Nephron (organoid): ENCODE results near the gene COPS7A.
A peak's percentile ranks its signal among the peaks of the same experiment; 100 is the strongest.

Source experiments
- H3K27ac Mint-ChIP-seq, 3 experiments: 2 replicates each; pipeline ENCODE4 v1.8.0; 2020; ENCODE audit warnings: mixed read lengths in 3 of 3, mild to moderate bottlenecking in 2 of 3, moderate library complexity in 1 of 3
- H3K27me3 Mint-ChIP-seq: 2 replicates; pipeline ENCODE4 v1.8.0; 2021; ENCODE audit warnings: low read depth, mild to moderate bottlenecking, moderate library complexity, mixed read lengths
- H3K36me3 Mint-ChIP-seq: 2 replicates; pipeline ENCODE4 v1.8.0; 2020; ENCODE audit warnings: low read depth, mixed read lengths
- H3K4me1 Mint-ChIP-seq: 2 replicates; pipeline ENCODE4 v1.8.0; 2020; ENCODE audit warnings: mixed read lengths
- H3K4me3 Mint-ChIP-seq, 3 experiments: 2 replicates each; pipeline ENCODE4 v1.8.0; 2020; ENCODE audit warnings: mild to moderate bottlenecking in 3 of 3, mixed read lengths in 3 of 3, moderate library complexity in 2 of 3
- H3K9me3 Mint-ChIP-seq: 2 replicates; pipeline ENCODE4 v1.8.0; 2020; ENCODE audit warnings: mixed read lengths
- CTCF ChIP-seq, 3 experiments: fragments of 200-600 bp; sonication (generic); IDR thresholded peaks; one replicate each; pipeline ENCODE4 v1.5.0; 2021; ENCODE audit warnings: antibody characterized with exemption in 3 of 3; ENCODE audit not compliant: unreplicated experiment in 3 of 3

Gene COPS7A

GRCh38 chr12:6716874-6717437 lies 6.9 kb upstream of the COPS7A start:
- Mint-ChIP-seq H3K27ac (no peak overlapping the region), H3K27me3 (peaks cover 9% of the 10 kb centered on the region), H3K36me3 (no peaks in the 10 kb centered on the region), H3K9me3 (no peaks in the 10 kb centered on the region), H3K4me1 (no peaks in the 10 kb centered on the region), H3K4me3 (no peak overlapping the region)
- TF ChIP-seq CTCF (IDR thresholded peaks at IDR 0.05; ENCODE audit: unreplicated experiment in 3 of 3): no peak

GRCh38 chr12:6722863-6723262 lies 983 bp upstream of the COPS7A start:
- Mint-ChIP-seq H3K9me3 (peaks cover 3% of the 10 kb centered on the region), H3K36me3 (peaks cover 6% of the 10 kb centered on the region), H3K4me1 (peaks cover 12% of the 10 kb centered on the region), H3K27me3 (peaks cover 7% of the 10 kb centered on the region), H3K4me3 (peak overlapping the region; percentile 5 to 53 (median 12)), H3K27ac (peak overlapping the region in 1 of 3 experiments; percentile 39)
- no peak for TF ChIP-seq CTCF (IDR thresholded peaks at IDR 0.05; ENCODE audit: unreplicated experiment in 3 of 3)

- Mint-ChIP-seq H3K4me1 (peaks cover 12% of the 10 kb centered on the region), H3K9me3 (peaks cover 3% of the 10 kb centered on the region), H3K4me3 (peak overlapping the region; percentile 89 to 92 (median 90)), H3K27me3 (peaks cover 6% of the 10 kb centered on the region), H3K27ac (peak overlapping the region; percentile 81 to 90 (median 89)), H3K36me3 (peaks cover 12% of the 10 kb centered on the region)
- no peak for TF ChIP-seq CTCF (IDR thresholded peaks at IDR 0.05; ENCODE audit: unreplicated experiment in 3 of 3)
Measured at GRCh38 chr12:6724409-6724797, 557 bp downstream of the COPS7A start.

- H3K4me3 Mint-ChIP-seq: peak overlapping the region; percentile 71 to 92 (median 75)
- peaks cover 21% of the 10 kb centered on the region for H3K36me3 Mint-ChIP-seq
- H3K4me1 Mint-ChIP-seq: peaks cover 12% of the 10 kb centered on the region
- no peak for TF ChIP-seq CTCF (IDR thresholded peaks at IDR 0.05; ENCODE audit: unreplicated experiment in 3 of 3)
- peaks cover 6% of the 10 kb centered on the region for H3K27me3 Mint-ChIP-seq
- H3K27ac Mint-ChIP-seq: peak overlapping the region in 2 of 3 experiments; percentile 53 to 68
- H3K9me3 Mint-ChIP-seq: peaks cover 3% of the 10 kb centered on the region
Measured at GRCh38 chr12:6725350-6725749, 1.5 kb downstream of the COPS7A start.

GRCh38 chr12:6729186-6729585 lies 5.3 kb downstream of the COPS7A start:
- TF ChIP-seq CTCF (IDR thresholded peaks at IDR 0.05; ENCODE audit: unreplicated experiment in 3 of 3): no peak
- peaks cover 5% of the 10 kb centered on the region for H3K4me1 Mint-ChIP-seq
- H3K4me3 Mint-ChIP-seq: no peak overlapping the region
- no peaks in the 10 kb centered on the region for H3K27me3 Mint-ChIP-seq
- H3K27ac Mint-ChIP-seq: no peak overlapping the region
- peaks cover 31% of the 10 kb centered on the region for H3K36me3 Mint-ChIP-seq
- no peaks in the 10 kb centered on the region for H3K9me3 Mint-ChIP-seq

- no peak overlapping the region for H3K4me3 Mint-ChIP-seq
- peaks cover 31% of the 10 kb centered on the region for H3K36me3 Mint-ChIP-seq
- no peaks in the 10 kb centered on the region for H3K27me3 Mint-ChIP-seq
- no peaks in the 10 kb centered on the region for H3K9me3 Mint-ChIP-seq
- H3K4me1 Mint-ChIP-seq: no peaks in the 10 kb centered on the region
- no peak for TF ChIP-seq CTCF (IDR thresholded peaks at IDR 0.05; ENCODE audit: unreplicated experiment in 3 of 3)
- no peak overlapping the region for H3K27ac Mint-ChIP-seq
Measured at GRCh38 chr12:6730169-6730568, 6.3 kb downstream of the COPS7A start.
